HL-60 (cell line): ENCODE measurements around the gene PUM2.

ENCODE experiments used
- DNase-seq, 2 experiments: peaks; one replicate each; pipeline ENCODE4 v3.0.0-alpha.2; 2010 to 2020; ENCODE audit warnings: low read depth in 1 of 2, low spot score in 1 of 2
- H3K27ac ChIP-seq: fragments of 250-450 bp; sonication (Bioruptor Pico); replicated peaks from 2 replicates; pipeline ENCODE4 v1.5.1; 2020; ENCODE audit warnings: mild to moderate bottlenecking, moderate library complexity
- H3K27me3 ChIP-seq: fragments of 250-450 bp; sonication (Bioruptor Pico); 2 replicates; pipeline ENCODE4 v1.5.1; 2021; ENCODE audit warnings: mild to moderate bottlenecking, moderate library complexity; ENCODE audit not compliant: insufficient read depth, poor library complexity, severe bottlenecking
- H3K4me3 ChIP-seq: replicated peaks from 2 replicates; pipeline ENCODE4 v1.5.1; 2011; ENCODE audit warnings: mild to moderate bottlenecking, control low read depth, low read length; ENCODE audit not compliant: insufficient read depth
- CTCF ChIP-seq: IDR thresholded peaks from one replicate; pipeline ENCODE4 v1.5.1; 2011; ENCODE audit warnings: low read length, control low read depth, inconsistent platforms; ENCODE audit not compliant: insufficient read depth
- GABPA ChIP-seq: IDR thresholded peaks from 2 replicates; pipeline ENCODE4 v1.6.1; 2012; ENCODE audit warnings: low read depth
- POLR2AphosphoS5 ChIP-seq: IDR thresholded peaks from 2 replicates; pipeline ENCODE4 v1.6.1; 2012; ENCODE audit warnings: low read depth
- SPI1 ChIP-seq: IDR thresholded peaks from 2 replicates; pipeline ENCODE4 v1.6.1; 2012; ENCODE audit warnings: low read depth, mild to moderate bottlenecking, borderline replicate concordance
- TF ChIP-seq, protein P1 (sequence below): IDR thresholded peaks from 2 replicates; pipeline ENCODE4 v1.6.1; 2012; ENCODE audit warnings: low read depth; ENCODE audit not compliant: insufficient replicate concordance

Gene PUM2

GRCh38 chr2:20264629-20265028 lies 86.0 kb downstream of the PUM2 start:
- Histone ChIP-seq H3K27ac (no peak overlapping the region), H3K4me3 (no peak overlapping the region), H3K27me3 (no peaks in the 10 kb centered on the region)
- TF ChIP-seq CTCF (no peak), GABPA (no peak), POLR2AphosphoS5 (no peak), SPI1 (no peak)
- TF ChIP-seq, protein P1, sequence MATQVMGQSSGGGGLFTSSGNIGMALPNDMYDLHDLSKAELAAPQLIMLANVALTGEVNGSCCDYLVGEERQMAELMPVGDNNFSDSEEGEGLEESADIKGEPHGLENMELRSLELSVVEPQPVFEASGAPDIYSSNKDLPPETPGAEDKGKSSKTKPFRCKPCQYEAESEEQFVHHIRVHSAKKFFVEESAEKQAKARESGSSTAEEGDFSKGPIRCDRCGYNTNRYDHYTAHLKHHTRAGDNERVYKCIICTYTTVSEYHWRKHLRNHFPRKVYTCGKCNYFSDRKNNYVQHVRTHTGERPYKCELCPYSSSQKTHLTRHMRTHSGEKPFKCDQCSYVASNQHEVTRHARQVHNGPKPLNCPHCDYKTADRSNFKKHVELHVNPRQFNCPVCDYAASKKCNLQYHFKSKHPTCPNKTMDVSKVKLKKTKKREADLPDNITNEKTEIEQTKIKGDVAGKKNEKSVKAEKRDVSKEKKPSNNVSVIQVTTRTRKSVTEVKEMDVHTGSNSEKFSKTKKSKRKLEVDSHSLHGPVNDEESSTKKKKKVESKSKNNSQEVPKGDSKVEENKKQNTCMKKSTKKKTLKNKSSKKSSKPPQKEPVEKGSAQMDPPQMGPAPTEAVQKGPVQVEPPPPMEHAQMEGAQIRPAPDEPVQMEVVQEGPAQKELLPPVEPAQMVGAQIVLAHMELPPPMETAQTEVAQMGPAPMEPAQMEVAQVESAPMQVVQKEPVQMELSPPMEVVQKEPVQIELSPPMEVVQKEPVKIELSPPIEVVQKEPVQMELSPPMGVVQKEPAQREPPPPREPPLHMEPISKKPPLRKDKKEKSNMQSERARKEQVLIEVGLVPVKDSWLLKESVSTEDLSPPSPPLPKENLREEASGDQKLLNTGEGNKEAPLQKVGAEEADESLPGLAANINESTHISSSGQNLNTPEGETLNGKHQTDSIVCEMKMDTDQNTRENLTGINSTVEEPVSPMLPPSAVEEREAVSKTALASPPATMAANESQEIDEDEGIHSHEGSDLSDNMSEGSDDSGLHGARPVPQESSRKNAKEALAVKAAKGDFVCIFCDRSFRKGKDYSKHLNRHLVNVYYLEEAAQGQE, result no peak
- no peak for DNase-seq

DNA sequence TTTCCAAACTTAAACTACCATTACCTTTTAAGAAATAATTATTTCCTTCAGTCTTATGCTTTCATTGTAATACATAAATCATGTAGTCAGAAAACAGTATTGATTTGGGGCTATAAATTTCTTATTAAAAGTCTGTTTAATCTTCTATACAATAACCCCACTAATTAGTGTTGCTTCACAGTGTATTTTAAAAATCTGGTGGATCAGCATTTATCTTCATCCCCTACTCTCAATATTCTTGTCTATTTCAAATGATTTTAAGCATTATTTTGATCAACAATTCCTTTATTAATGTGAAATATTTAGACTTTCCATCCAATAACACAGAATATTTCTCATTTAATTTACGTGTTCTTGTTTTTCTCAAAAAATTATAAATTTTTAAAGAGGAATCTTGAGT lies 93.2 kb downstream of the PUM2 start:
- TF ChIP-seq, protein P1, result no peak
- TF ChIP-seq GABPA (no peak), SPI1 (no peak), CTCF (no peak), POLR2AphosphoS5 (no peak)
- no peak overlapping the region for H3K4me3 ChIP-seq
- no peak overlapping the region for H3K27ac ChIP-seq
- DNase-seq, result no peak
- H3K27me3 ChIP-seq, result no peaks in the 10 kb centered on the region

DNA sequence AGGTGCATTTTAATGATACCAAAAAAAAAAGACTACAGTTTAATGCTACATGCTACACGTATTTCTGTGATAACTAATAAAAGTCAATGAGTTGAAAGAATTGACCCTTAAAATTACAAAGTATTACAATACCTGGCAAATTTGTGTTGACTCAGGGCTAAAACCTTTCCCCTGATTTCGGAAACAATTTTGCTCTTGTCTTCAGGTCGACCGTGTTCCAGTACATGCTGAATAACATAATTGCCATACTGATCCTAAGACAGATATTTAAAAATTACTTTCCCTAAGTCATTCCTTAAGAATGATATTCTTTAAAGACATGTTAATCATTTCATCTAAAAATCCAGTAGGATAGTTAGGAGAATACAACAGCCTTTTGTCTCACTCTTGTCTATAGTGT lies 95.9 kb downstream of the PUM2 start:
- H3K4me3 ChIP-seq, result no peak overlapping the region
- TF ChIP-seq, protein P1, result no peak
- TF ChIP-seq POLR2AphosphoS5, result no peak
- no peak for TF ChIP-seq SPI1
- TF ChIP-seq GABPA, result no peak
- no peak for TF ChIP-seq CTCF
- H3K27me3 ChIP-seq, result no peaks in the 10 kb centered on the region
- no peak for DNase-seq
- no peak overlapping the region for H3K27ac ChIP-seq
